Measurements from ENCODE around the gene CDH22.

Gene CDH22

GRCh38 chr20:46268131-46268614 is 40.1 kb downstream of the CDH22 start:
- TF ChIP-seq, protein P1, sequence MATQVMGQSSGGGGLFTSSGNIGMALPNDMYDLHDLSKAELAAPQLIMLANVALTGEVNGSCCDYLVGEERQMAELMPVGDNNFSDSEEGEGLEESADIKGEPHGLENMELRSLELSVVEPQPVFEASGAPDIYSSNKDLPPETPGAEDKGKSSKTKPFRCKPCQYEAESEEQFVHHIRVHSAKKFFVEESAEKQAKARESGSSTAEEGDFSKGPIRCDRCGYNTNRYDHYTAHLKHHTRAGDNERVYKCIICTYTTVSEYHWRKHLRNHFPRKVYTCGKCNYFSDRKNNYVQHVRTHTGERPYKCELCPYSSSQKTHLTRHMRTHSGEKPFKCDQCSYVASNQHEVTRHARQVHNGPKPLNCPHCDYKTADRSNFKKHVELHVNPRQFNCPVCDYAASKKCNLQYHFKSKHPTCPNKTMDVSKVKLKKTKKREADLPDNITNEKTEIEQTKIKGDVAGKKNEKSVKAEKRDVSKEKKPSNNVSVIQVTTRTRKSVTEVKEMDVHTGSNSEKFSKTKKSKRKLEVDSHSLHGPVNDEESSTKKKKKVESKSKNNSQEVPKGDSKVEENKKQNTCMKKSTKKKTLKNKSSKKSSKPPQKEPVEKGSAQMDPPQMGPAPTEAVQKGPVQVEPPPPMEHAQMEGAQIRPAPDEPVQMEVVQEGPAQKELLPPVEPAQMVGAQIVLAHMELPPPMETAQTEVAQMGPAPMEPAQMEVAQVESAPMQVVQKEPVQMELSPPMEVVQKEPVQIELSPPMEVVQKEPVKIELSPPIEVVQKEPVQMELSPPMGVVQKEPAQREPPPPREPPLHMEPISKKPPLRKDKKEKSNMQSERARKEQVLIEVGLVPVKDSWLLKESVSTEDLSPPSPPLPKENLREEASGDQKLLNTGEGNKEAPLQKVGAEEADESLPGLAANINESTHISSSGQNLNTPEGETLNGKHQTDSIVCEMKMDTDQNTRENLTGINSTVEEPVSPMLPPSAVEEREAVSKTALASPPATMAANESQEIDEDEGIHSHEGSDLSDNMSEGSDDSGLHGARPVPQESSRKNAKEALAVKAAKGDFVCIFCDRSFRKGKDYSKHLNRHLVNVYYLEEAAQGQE (IDR thresholded peaks at IDR 0.05; ENCODE audit: insufficient read depth in 1 of 2, low read depth in 2 of 2, low read length in 2 of 2): no peak
- no peak for TF ChIP-seq TAF1 (IDR thresholded peaks at IDR 0.05; ENCODE audit: borderline replicate concordance, insufficient read depth, low read length)
- TF ChIP-seq POLR2AphosphoS5 (IDR thresholded peaks at IDR 0.05; ENCODE audit: low read depth, low read length): no peak

DNA sequence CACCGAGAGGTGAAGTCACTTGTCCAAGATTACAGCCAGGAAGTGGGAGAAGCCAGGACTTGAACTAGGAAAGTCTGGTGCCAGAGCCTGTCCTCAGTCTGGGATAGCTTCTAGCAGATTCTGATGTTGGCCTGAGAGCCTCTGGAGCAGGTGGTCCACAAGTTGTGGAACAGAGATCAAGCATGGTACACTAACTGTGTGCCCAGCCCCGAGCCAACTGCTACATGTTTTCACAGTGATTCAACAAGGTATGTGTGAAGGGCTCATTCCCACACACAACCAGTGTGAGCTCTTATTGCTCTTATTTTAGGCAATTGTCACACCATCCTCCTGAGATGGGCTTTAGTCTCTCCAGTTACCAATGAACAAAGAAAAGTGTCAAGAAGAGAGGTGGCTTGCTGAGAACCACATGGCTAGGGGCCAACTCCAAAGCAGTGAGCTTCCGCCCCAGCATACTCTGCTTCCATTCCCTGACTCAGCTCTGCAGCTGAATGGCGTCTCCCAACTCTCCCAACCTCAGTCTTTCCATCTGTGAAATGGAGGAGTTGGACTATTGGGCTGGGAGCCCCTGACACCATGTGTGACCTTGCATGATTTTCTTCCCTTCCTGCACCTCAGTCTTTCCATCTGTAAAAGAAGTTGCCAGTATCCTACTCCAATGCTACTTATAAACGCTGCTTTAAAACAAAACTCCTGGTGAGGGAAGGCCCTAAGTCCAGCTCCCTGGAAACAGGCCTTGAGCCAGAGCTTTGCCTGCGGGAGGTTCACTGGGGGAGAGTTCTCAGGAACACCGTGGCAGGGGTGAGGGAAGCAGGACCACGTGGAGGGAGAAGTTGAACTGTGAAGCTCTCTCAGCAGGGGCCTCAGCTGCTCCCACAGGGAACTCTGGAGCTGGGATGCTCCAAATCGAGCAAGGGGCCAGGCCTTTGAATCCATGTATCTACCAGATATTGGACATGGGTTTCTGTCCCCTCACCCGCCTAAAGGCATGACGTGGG is 40.9 kb downstream of the CDH22 start:
- TF ChIP-seq SIN3A (IDR thresholded peaks at IDR 0.05; ENCODE audit: borderline replicate concordance, insufficient read depth, low read length): no peak
- TF ChIP-seq TAF1 (IDR thresholded peaks at IDR 0.05; ENCODE audit: borderline replicate concordance, insufficient read depth, low read length): no peak
- TF ChIP-seq, protein P1 (IDR thresholded peaks at IDR 0.05; ENCODE audit: insufficient read depth in 1 of 2, low read depth in 2 of 2, low read length in 2 of 2): no peak

- TF ChIP-seq SIN3A (IDR thresholded peaks at IDR 0.05; ENCODE audit: borderline replicate concordance, insufficient read depth, low read length) (no peak), POLR2AphosphoS5 (IDR thresholded peaks at IDR 0.05; ENCODE audit: low read depth, low read length) (no peak), TAF1 (IDR thresholded peaks at IDR 0.05; ENCODE audit: borderline replicate concordance, insufficient read depth, low read length) (no peak), FOXP2 (optimal IDR thresholded peaks at IDR 0.05; ENCODE audit: borderline replicate concordance, extremely low read depth, extremely low read length, insufficient read depth) (no peak)
- TF ChIP-seq, protein P1 (IDR thresholded peaks at IDR 0.05; ENCODE audit: insufficient read depth in 1 of 2, low read depth in 2 of 2, low read length in 2 of 2): no peak
Measured at GRCh38 chr20:46265539-46265938, 42.8 kb downstream of the CDH22 start.

DNA sequence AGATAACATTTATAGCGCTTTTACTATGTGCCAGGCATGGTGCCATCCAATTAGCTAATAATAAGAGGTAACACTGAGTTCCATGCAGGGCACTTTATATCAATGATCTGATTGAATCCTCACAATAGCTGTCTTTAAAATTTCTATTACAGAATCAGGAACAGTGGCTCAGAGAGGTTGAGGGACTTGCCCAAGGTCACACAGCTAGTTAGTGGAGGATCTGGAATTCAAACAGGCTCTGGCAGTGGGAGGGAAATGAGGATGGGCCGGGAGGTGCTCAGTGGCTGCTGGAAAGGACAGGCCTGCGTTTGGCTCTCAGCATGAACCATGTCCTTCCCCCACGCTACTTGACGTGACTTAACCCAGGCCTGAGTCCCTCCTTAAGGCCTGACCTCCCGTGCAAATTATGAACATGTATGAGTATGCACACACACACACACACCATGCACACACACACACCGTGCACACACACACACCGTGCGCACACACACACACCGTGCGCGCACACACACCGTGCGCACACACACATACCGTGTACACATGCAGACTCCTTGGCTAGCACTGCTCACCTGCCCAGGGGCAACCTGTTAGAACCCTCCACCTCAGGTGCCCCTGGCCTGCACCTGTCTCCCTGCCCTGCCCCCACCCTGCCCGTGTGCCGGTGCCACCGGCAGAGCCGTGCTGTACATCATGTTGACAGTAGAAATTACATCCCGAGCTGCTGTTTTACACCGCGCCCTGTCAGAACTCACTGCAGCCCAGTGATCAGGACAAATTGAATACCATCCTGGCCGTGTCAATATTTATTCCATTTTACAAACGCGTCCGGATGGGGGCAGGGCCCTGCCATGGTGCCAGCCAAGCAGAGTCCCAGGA is 43.7 kb downstream of the CDH22 start:
- TF ChIP-seq SIN3A (IDR thresholded peaks at IDR 0.05; ENCODE audit: borderline replicate concordance, insufficient read depth, low read length): no peak
- no peak for TF ChIP-seq TAF1 (IDR thresholded peaks at IDR 0.05; ENCODE audit: borderline replicate concordance, insufficient read depth, low read length)
- TF ChIP-seq POLR2AphosphoS5 (IDR thresholded peaks at IDR 0.05; ENCODE audit: low read depth, low read length): no peak
- TF ChIP-seq FOXP2 (optimal IDR thresholded peaks at IDR 0.05; ENCODE audit: borderline replicate concordance, extremely low read depth, extremely low read length, insufficient read depth): no peak
- TF ChIP-seq, protein P1 (IDR thresholded peaks at IDR 0.05; ENCODE audit: insufficient read depth in 1 of 2, low read depth in 2 of 2, low read length in 2 of 2): no peak
